NCI-H2107 treated with DMSO at 0.1 percent for 48 hours (cell line): ENCODE measurements around the gene LRRC39.

Experiments
- DNase-seq: peaks from one replicate; lab custom pipeline; 2025; ENCODE audit not compliant: unreplicated experiment; lab: John Stamatoyannopoulos, UW

LRRC39 gene

GRCh38 chr1:100151679-100152078 lies 26.4 kb downstream of the LRRC39 start:
- DNase-seq, result no peak

- DNase-seq, result no peak
These were observed 30.2 kb downstream of the LRRC39 start for GRCh38 chr1:100147875-100148274.

GRCh38 chr1:100146958-100147357 lies 31.1 kb downstream of the LRRC39 start:
- DNase-seq, result no peak

- DNase-seq, result no peak
These were observed 32.9 kb downstream of the LRRC39 start for GRCh38 chr1:100145116-100145515.

DNA sequence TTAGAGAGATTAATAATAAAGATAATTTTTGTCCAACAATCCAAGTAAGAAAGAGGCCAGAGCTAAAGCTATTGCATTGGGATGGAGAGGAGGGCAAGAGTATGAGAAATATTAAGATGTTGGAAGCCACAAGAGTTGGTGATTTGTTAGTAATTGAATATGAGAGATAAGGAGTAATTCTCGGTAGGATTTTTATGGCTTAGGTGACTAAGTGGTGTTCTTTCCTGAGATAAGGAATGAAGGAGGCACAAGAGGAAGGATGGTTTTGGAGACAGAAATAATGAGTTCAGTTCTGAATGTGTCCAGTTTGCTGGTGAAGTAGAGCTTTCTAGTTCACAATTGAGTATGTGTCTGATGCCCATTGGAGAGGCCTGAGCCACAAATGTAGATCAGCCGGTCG lies 35.7 kb downstream of the LRRC39 start:
- no peak for DNase-seq

GRCh38 chr1:100141192-100141591 lies 36.9 kb downstream of the LRRC39 start:
- DNase-seq, result no peak

GRCh38 chr1:100137602-100138001 lies 40.5 kb downstream of the LRRC39 start:
- DNase-seq, result no peak

- no peak for DNase-seq
These were observed 43.2 kb downstream of the LRRC39 start for GRCh38 chr1:100134872-100135271.

DNA sequence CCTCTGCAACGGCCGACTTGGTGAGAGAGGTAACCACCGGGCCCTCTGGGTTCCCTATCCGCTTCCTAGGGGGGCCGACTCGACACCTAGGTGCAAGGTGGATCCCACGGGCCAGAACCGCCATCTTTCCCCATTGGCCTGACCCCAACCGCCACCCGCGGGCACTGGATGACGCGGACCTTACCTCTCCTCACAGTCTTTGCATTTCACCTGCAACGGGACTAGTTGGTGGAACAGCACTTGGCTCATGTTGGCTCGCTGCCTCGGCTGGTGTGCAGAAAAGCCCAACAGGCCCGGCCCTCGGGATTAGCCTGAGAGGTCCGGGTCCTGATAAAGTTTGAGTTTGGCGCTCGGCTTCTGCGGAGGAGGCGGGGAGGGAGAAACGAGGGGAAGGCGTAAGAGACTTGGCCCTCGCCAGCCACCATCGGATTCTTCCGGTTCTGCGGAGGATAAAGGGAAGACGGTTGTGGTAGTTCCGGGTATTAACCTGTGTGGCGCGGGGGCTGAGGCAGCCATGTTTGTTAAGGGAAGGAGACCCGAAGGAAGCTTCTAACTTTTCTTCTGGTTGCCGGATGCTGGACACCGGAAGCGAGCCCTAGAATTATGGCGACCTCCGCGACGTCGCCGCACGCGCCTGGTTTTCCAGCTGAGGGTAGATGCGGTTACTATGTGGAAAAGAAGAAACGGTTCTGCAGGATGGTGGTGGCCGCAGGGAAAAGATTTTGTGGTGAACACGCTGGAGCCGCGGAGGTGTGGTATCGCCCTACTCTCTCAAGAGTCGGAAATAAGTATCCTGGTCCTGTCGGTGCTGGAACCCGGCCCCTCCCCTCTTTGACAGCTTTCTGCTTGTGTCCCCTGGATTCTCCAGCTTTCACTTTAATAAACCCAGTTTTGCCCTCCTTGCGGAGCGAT lies 45.2 kb downstream of the LRRC39 start, which contains the start of the genes SASS6 and TRMT13:
Gene SASS6 (minus strand): TSS at position 365 of the 912 bp plus-strand sequence. CDS start 116 bp downstream, at position 249.
Gene TRMT13 (plus strand): TSS at position 598 of the 912 bp plus-strand sequence. CDS start 6 bp downstream, at position 604.
- peak; percentile 98 for DNase-seq

- no peak for DNase-seq
These were observed 46.4 kb downstream of the LRRC39 start for GRCh38 chr1:100131623-100132022.

GRCh38 chr1:100130552-100131077 lies 47.4 kb downstream of the LRRC39 start:
- no peak for DNase-seq

DNA sequence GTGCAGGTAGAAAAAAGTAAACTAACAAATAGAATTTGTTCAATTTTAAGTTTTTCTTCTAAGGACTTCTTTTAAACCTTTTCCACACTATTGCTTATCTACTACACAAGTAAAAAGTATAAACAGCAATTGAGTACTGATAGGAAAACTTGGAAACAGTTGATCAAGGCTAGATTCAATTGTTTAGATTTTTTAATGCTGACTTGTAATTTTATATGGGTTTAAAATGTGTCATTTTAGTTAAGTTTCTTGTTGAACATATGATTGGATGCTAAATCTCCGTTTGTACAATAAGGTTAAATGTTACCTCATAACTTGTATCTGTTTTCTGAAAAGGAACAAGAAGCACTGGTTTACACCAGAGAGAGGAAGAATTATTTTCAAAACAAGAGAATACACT lies 50.8 kb downstream of the LRRC39 start:
- no peak for DNase-seq

GRCh38 chr1:100122177-100122576 lies 55.9 kb downstream of the LRRC39 start:
- no peak for DNase-seq

DNA sequence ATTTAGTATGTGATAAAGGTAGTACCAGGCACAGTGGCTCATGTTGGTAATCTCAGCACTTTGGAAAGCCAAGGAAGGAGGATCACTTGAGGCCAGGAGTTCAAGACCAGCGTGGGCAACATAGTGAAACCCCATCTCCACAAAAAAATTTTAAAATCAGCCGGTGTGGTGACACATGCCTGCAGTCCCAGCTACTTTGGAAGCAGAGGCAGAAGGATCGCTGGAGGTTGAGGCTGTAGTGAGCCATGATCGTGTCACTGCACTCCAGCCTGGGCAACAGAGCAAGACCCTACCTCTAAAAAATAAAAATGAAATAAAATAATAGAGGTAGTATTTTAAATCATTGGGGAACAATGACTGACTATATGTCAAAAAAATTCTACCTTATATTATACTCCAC lies 62.5 kb downstream of the LRRC39 start:
- DNase-seq, result no peak

DNA sequence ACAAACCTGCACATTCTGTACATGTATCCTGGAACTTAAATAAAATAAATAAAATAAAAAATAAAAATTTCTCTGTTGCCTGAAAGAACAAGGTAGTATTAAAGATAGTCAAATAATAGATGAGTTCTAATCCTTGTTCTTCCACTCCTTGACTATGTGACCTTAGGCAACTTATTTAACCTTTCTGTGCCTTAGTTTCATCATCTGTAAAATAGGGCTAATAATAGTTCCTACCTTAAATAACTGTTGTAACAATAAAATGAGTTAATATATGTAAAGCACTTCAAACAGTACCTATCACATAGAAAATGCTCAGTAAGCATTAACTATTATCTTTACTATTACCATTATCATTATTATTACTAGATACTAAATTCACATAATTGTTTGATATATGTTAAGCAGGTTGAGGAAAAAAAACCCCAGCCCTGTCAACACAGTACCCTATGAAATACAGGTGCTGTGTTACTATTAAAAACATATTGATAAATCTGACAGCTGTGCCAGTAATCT lies 68.4 kb downstream of the LRRC39 start:
- DNase-seq, result no peak

DNA sequence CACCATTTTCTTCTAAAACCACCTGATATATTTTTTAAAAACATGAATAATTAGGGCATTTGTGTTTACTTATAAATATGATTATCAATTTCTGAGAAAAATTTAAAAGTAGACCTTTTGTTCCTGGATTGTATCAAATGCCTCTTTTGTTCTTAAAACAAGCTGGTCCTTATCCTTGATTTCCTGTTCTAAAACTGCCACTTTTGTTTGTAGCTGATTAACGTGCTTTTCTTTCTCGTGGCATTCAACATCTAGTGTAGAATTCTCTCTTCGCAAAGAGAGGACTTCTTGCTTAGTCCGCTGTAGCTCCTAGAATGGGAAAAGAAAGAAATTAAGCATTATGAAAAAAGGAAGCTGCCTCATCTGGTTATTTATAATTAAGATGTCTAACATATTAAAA lies 70.4 kb downstream of the LRRC39 start:
- no peak for DNase-seq

- no peak for DNase-seq
These were observed 76.5 kb downstream of the LRRC39 start for GRCh38 chr1:100101564-100101963.

DNA sequence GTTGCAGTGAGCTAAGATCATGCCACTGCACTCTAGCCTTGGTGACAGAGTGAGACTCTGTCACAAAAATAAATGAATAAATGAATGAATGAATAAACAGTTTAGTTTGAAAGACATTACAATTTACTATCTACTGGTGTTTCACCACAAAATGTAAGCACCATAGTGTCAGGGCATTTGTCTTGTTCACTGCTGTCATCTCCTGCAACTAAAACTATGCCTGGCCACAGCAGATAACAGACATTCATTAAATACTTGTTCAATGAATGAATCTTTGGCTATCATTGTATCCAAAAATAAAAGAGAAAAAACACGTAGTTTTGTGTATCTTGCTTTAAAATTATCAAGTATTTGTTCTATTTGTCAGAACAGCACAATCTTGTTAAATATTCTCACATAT lies 77.9 kb downstream of the LRRC39 start:
- no peak for DNase-seq
